HepG2 (cell line): ENCODE data around the gene EP300.

Source experiments
- KDM2A ChIP-seq: sonication (generic); formaldehyde crosslinking; IDR thresholded peaks from 2 replicates; pipeline ENCODE4 v1.4.0; 2020; ENCODE audit warnings: low read depth, missing genetic modification reagents, borderline replicate concordance
- MAZ ChIP-seq, 2 experiments: sonication (generic) in 1 of 2; formaldehyde crosslinking in 1 of 2; IDR thresholded peaks; 2 replicates each; pipeline versions ENCODE4 v1.5.0 to v1.6.1; 2012 to 2020; ENCODE audit warnings: low read depth in 2 of 2, mild to moderate bottlenecking in 2 of 2, borderline replicate concordance in 1 of 2, improper control_type of control experiment in 1 of 2, low read length in 1 of 2, missing genetic modification reagents in 1 of 2, moderate library complexity in 1 of 2
- MXI1 ChIP-seq: IDR thresholded peaks from 3 replicates; pipeline ENCODE4 v1.6.1; 2012; ENCODE audit warnings: low read depth, low read length, inconsistent platforms, borderline replicate concordance
- ZNF570 ChIP-seq: sonication (generic); formaldehyde crosslinking; IDR thresholded peaks from 2 replicates; pipeline ENCODE4 v1.4.0; 2020; ENCODE audit warnings: mild to moderate bottlenecking, missing genetic modification reagents, borderline replicate concordance

GRCh38 chr22:41085842-41086241, 6.5 kb upstream of the EP300 start:
- TF ChIP-seq MXI1 (no peak), KDM2A (CRISPR knock-in tag) (no peak), ZNF570 (CRISPR knock-in tag) (no peak), MAZ (IDR thresholded peaks at IDR 0.05; ENCODE audit: borderline replicate concordance, low read depth, low read length) (no peak), MAZ (CRISPR knock-in tag; IDR thresholded peaks at IDR 0.05; ENCODE audit: low read depth) (no peak)
